LHCN-M2 (cell line): ENCODE measurements around the gene DMRTB1. TPM values are rescaled to one million over a fixed set of nuclear protein-coding genes. Genes with fewer than 3 reads are reported as not detected.
A peak's percentile ranks its signal among the peaks of the same experiment; 100 is the strongest.

Experiments
- DNase-seq: peaks from one replicate; pipeline ENCODE4 v3.0.0-alpha.2; 2012; ENCODE audit warnings: low read depth
- total RNA-seq: library from RNA; depleted of rRNA; stranded (reverse); fragments of >200 nt; gene quantifications from 2 replicates; pipeline ENCODE4 v1.2.3, GENCODE V29; 2014

DMRTB1 gene
- total RNA-seq, 1 experiment from 2014 or later: not detected

DNA sequence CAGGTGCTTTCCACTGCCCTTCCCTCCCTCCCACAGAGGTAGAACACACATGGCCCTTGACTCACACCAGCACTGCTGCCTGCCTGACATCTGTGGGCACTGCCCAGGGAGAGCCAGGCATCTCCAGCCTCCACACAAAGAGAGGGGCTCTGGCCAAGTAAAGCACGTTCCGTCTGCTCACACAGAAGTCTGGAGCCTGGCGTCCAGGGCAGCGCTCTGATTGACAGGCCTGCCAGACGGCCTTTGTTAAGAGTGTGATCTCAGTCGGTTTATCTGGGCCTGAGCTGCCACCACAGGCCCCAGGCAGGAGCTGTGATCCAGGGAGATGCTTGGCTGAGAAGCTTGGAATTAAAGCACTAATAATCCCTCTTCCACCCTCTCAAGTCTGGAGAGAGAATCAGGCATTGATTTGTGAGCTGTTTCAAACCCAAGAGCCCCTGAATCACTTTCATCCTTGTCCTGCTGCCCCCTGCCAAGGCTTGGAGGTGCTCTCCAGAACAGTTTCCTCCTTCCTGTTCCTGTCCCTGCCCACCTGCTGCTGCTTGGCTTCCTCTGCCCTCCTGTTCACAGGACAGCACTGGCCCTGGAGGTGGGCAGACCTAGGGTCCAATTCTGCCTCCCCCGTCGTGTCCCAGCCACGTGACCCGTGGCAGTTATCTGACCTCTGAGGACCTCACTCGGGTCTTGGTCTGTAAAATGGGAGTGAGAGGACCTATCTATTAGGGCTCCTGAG is 3.7 kb downstream of the DMRTB1 start:
- no peak for DNase-seq

DNA sequence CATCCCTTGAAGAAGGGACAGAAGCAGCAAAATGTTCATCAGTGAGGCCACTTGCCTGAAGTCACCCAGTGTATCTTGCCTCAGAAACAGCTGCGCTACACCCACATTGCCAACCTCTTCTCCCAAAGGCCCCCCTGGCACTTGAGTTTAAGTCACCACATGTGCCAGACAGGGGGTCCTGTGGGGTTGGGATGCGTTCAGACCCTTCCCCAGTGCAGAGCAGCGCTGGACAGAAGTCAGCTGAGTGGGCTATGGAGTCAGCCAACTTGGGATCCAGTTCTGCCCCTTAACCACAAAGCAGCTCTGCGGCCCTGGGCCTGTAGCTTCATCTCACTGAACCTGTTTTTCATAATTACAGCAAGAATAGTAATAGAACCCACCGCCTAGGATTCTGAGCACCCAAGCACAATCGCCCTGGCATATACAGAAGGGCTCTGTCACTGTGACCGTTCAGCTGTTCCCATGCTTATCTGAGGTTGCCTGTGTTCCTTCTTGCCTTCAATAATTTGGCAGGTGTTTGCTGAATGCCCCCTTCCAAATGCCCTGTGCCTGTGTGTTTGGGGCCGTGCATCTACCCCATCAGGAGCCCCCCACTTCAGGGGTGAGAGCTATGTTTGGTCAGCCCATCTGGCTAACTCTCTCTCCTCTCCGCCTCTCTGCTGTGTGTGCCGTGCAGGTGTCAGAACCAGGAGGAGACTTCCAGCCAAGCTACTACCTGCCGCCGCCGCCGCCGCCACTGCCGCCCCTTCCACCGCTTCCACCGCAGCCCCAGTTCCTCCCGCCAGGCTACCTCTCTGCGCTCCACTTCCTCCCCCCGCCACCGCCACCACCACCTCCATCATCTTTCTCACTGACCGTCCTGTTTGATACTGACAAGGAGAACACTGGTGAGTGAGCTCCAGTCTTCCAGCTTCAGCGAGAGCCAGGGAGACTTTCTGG is 5.0 kb downstream of the DMRTB1 start:
- DNase-seq: no peak

DNA sequence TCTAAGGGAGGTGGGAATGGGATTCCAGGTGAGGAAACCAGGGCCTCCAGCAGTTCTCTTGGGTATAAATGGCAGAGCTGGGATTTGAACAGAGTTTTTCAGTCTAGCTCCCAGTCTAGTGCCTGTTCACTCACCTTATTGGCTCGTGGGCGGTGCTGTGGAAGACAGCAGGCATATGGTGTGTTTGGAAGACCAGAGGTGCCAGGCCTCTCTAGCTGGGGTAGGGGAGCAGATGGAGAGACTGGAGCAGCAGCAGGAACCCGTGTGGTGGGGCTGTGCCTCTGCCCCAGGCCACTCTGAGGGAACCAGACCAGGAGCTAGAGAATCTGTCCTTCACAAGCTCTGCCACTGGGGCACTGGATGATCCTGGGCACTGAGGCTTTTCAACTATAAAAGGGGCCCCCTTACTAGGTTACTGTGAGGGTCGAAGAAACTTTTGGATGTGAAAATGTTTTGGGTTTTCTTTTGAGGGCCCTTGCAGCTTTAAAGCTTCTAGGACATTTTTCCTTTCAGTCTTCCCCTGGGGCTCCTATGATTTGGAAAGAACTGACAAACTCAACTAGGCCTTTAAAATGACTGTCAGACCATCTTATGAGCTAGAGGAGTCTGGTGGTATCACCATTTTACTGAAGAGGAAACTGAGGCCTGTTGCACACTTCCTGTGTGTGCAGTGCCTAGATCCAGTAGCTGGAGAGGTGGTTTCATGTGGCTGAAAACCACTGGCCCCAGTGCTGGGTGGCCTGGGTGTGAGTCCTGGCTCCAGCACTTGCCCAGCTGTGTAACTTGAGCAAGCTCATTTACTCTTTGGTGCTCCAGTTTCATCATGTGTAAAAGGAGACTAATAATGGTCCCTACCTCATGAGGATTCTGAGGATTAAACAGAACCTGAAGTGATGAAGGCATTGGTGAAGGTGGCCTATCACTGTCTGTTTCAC is 6.1 kb downstream of the DMRTB1 start:
- DNase-seq: peak; percentile 5

DNA sequence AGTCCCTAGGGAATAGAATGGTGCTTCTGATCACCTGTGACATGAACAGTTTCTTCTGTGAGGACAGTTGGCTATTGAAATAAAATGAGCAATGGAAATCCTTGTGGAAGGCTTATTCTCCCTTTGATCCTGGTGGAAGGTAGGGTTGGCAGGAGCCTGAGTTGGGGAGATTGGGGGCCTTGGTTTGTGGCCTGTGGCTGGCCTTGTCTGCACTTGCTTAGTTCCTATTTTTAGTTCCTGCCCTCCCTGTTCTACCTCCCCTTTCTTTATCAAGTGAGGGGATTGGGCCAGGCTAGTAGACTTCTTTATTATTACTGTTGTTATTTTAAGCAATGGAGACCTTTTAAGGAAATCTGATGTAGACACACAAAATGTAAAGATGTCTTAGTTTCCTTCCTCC is 8.2 kb downstream of the DMRTB1 start:
- no peak for DNase-seq

GRCh38 chr1:53468374-53468773 is 9.2 kb downstream of the DMRTB1 start:
- DNase-seq: no peak

DNA sequence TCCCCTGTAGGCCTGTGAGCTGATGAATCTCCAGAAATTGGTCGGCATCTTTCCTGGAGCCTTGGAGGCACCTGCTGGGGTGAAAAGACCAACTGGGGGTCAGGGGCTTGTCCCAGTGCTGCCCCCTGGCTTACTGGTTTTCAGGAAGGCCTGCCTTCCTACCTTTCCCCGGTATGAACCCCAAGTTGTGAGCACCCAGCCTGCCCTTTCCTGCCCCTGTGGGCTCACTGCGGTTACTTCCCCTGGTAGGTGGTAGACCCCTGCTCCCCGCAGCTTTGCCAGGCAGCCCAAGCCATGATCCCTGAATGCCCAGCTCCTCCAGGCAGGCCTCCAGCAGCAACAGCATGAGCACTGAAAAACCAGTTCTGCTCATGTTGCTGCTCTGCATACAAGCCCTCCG is 10.2 kb downstream of the DMRTB1 start:
- DNase-seq: no peak

- peak; percentile 54 for DNase-seq
Measured at GRCh38 chr1:53470155-53470554, 11.0 kb downstream of the DMRTB1 start.

GRCh38 chr1:53470584-53470983 is 11.4 kb downstream of the DMRTB1 start:
- no peak for DNase-seq

DNA sequence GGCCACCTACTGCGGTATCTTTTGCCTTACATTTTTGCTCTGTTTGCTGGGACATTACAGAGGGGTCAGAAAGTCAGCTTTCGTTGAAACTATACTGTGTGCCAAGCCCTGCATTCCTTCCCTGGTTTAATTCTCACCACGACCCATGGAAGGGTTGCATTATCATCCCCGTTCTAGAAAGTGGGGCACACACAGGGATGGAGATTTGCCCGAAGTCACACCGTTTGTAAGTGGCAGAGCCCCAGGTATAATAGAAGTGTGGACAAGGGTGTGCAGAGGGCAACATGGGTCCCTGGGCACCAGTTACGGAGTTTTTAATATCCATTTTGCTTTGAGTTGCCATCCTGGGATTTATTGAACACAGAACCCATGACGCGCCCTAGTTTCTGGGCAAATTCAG is 11.8 kb downstream of the DMRTB1 start:
- no peak for DNase-seq

DNA sequence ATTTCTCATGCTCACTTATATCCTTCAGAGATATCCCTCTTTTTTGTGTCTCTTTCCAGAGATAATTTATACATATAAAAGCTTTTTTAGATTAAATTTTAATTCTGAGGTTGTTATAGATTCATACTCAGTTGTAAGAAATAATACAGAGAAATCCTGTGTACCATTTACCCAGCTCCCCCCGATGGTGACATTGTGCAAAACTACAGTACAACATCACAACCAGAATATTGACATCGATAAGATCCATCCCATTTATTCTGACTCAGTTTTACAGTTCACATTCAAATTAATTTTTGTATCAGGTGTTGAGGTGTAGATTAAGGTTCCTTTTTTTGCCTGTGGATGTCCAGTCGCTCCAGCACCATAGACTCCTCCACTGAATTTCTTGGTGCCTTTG is 14.3 kb downstream of the DMRTB1 start:
- DNase-seq: no peak

- DNase-seq: no peak
Measured at GRCh38 chr1:53475664-53476063, 16.5 kb downstream of the DMRTB1 start.

GRCh38 chr1:53476579-53476978 is 17.4 kb downstream of the DMRTB1 start:
- DNase-seq: no peak

DNA sequence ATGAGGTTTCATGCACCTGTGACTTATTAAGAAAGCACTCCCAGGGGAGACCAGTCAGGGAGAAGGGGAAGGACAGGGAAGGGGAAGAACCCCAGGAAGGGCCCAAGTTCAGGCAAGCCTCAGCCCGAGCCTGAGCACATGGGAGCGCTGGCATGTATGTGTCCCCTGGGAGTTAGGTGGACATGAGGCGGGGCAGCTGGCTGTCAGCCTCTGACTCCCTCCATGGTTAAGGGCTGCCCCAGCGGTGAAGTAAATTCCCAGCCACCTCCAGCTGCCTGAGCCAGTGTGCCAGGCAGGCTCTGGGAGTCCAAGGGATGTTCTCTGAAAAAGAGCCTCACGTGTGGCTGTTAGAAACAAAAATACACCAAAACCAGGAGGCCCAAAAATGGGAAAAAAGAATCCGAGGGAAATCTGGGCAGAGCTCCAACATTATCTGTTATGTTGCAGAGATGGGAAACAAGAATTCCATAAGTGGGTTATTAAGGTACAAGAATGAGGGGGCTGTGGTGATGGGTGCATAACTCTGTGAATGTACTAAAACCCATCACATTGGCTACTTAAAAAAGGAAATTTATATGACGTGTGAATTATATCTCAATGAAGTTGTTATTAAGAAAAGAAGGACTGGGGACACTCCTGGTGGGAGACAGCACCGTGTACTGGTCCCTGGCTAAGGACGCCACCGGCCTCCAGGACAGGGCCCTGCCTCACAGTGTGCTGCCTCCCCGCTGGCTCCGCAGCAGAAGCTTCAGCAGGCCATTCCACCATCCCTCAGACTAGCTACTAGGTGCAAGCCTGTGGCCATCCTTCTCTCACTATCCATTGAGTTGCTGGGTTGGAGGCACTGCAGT is 18.7 kb downstream of the DMRTB1 start:
- DNase-seq: peak; percentile 4

- no peak for DNase-seq
Measured at GRCh38 chr1:53478502-53478818, 19.3 kb downstream of the DMRTB1 start.

DNA sequence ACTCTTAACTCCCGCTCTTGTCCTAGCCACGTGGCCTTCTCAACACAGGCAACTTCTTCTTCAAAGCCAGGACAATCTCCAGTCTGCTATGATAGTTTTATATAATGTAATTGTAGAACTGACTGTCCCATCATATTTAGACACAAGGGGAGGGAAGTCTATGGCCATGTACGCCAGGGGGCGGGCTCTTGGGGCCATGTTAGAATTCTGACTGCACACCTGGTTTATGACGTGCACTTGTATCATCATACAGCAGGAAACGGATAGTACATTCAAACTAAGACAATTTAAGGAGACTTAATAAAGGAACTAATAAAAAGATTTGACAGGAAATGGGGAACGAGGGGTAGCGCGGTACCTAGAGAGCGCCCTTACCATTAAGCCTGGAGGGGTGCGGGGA is 21.5 kb downstream of the DMRTB1 start:
- DNase-seq: no peak

- DNase-seq: no peak
Measured at GRCh38 chr1:53481456-53481855, 22.3 kb downstream of the DMRTB1 start.

DNA sequence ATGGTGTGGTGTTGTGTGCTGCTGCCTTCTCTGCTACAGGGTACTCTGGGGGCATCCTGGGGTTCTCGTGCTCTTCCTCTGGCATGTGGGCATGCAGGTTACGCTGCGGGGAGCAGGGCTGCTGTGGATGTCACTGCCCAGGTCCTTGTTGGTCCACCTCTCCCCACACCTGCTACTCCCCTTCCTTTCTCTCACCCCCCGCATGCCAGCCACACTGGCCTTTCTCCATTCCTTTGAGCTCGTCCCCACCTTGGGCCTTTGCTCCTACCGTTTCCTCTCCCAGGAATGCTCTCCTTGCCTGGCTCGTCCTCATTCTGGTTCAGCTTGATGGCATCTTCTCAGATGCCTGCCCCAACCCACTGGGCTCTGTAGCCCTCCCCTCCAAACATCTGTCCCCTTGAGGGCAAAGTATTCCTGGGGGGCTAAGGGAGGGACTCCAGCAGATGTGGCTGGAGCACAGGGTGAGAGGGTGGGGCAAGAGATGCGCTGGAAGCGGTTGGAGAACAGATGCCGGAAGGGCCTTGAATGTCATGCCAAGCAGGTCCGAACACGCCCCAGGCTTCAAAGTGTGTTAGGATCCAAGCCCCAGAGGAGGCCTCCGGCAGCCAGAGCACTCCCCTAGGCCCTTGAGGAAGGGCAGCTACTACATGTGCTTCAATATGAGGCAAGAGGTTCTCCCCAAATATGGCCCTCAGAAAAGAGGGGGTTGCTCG is 23.4 kb downstream of the DMRTB1 start:
- no peak for DNase-seq

- no peak for DNase-seq
Measured at GRCh38 chr1:53483170-53483569, 24.0 kb downstream of the DMRTB1 start.

GRCh38 chr1:53483656-53484055 is 24.5 kb downstream of the DMRTB1 start:
- DNase-seq: no peak
